Measurements from ENCODE around the gene ZNF599.

DNA sequence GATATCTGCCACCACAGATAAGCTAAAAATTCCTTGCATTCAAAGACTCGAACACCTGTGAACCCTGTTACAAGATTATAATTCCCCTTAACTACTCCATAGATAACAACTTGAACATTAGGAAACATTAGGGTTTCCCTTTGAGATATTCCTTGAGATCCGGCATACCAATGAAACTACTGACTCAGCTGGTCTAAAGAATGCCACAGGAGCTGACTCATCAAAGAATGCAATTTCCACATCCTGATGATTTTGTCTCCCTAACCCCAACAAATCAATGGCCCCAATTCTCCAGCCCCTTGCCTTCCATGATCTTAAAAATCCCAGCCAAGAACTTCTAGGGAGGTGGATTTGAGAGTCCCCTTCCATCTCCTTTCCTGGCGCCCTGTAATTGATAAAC lies 35.6 kb upstream of the ZNF599 start:
- TF ChIP-seq, protein P1, sequence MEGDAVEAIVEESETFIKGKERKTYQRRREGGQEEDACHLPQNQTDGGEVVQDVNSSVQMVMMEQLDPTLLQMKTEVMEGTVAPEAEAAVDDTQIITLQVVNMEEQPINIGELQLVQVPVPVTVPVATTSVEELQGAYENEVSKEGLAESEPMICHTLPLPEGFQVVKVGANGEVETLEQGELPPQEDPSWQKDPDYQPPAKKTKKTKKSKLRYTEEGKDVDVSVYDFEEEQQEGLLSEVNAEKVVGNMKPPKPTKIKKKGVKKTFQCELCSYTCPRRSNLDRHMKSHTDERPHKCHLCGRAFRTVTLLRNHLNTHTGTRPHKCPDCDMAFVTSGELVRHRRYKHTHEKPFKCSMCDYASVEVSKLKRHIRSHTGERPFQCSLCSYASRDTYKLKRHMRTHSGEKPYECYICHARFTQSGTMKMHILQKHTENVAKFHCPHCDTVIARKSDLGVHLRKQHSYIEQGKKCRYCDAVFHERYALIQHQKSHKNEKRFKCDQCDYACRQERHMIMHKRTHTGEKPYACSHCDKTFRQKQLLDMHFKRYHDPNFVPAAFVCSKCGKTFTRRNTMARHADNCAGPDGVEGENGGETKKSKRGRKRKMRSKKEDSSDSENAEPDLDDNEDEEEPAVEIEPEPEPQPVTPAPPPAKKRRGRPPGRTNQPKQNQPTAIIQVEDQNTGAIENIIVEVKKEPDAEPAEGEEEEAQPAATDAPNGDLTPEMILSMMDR (IDR thresholded peaks at IDR 0.05), result no peak
- no peak for TF ChIP-seq EP300 (IDR thresholded peaks at IDR 0.05)
- TF ChIP-seq POLR2A (IDR thresholded peaks at IDR 0.05), result no peak

All from ovary (tissue), 3 donors.